K562 (cell line): ENCODE data around the gene EMC9. TPM values are rescaled to one million over a fixed set of nuclear protein-coding genes. Genes with fewer than 3 reads are reported as not detected.

Source experiments
- ATAC-seq: fragments of 200-7000 bp; cut with Tn5 transposase; 3 replicates; pipeline ENCODE4 v1.9.1; 2020; ENCODE audit warnings: moderate library complexity
- BruUV-seq: library from RNA; stranded (reverse); fragments of 400-500 nt; replicated peaks from 2 replicates; lab custom pipeline; 2021; lab: Mats Ljungman, UMichigan
- CTCF ChIA-PET: fragments of 300-600 bp; formaldehyde crosslinking; extraction: SDS; loops from one replicate; lab custom pipeline; 2021; ENCODE audit warnings: low intra/inter-chr PET ratio; lab: Yijun Ruan, JAX
- POLR2A ChIA-PET: fragments of 300-600, 350-650 bp; sonication (Branson Sonifier 250); formaldehyde crosslinking; extraction: SDS; loops from one replicate; lab custom pipeline; 2021; ENCODE audit warnings: antibody characterized with exemption, inconsistent platforms; lab: Yijun Ruan, JAX
- DNase-seq, 4 experiments: peaks; one replicate each; pipeline versions ENCODE4 v3.0.0 to v3.0.0-alpha.2; 2011 to 2018; ENCODE audit warnings: low spot score in 3 of 4, mixed read lengths in 3 of 4; ENCODE audit errors: extremely low read depth in 1 of 4
- FAIRE-seq: peaks from 2 replicates; lab custom pipeline; 2011; peaks lifted over from hg19 to GRCh38; lab: Jason Lieb, UNC
- H2AFZ ChIP-seq: 2 replicates; pipeline ENCODE4 v1.6.0; 2011; ENCODE audit warnings: low read depth, low read length, control low read depth, inconsistent platforms
- H3K27ac ChIP-seq: fragments of 200-600 bp; 3 replicates; pipeline ENCODE4 v1.8.0; 2011; ENCODE audit warnings: low read depth, mild to moderate bottlenecking, control low read depth, inconsistent platforms, low read length, moderate library complexity, mixed read lengths; ENCODE audit errors: extremely low read depth
- H3K27me3 ChIP-seq, 2 experiments: fragments of 300-600 bp in 1 of 2; 2 replicates in 1 of 2; 3 replicates in 1 of 2; pipeline versions ENCODE4 v1.6.0 to v1.8.0; 2011; ENCODE audit warnings: inconsistent platforms in 2 of 2, low read length in 2 of 2, mild to moderate bottlenecking in 1 of 2, mixed read lengths in 1 of 2, moderate library complexity in 1 of 2; ENCODE audit not compliant: control insufficient read depth in 2 of 2, insufficient read depth in 2 of 2
- H3K36me3 ChIP-seq: fragments of 300-600 bp; 3 replicates; pipeline ENCODE4 v1.8.0; 2011; ENCODE audit warnings: mild to moderate bottlenecking, low read length, inconsistent platforms; ENCODE audit not compliant: control insufficient read depth, insufficient read depth
- H3K4me1 ChIP-seq, 2 experiments: fragments of 200-600 bp in 1 of 2; replicated peaks in 1 of 2; 2 replicates in 1 of 2; 3 replicates in 1 of 2; pipeline versions ENCODE4 v1.5.1 to v1.8.0; 2011; ENCODE audit warnings: inconsistent platforms in 2 of 2, low read length in 2 of 2, mild to moderate bottlenecking in 1 of 2, mixed read lengths in 1 of 2, moderate library complexity in 1 of 2; ENCODE audit not compliant: control insufficient read depth in 2 of 2, insufficient read depth in 2 of 2
- H3K4me2 ChIP-seq: 2 replicates; pipeline ENCODE4 v1.6.1; 2011; ENCODE audit warnings: low read length, control low read depth, inconsistent platforms, mixed read lengths; ENCODE audit not compliant: insufficient read depth
- H3K4me3 ChIP-seq: fragments of 200-600 bp; sonication (generic), shearing (Covaris generic); 2 replicates; pipeline ENCODE4 v1.5.1; 2016; ENCODE audit warnings: control low read depth, inconsistent platforms
- H3K79me2 ChIP-seq: fragments of 200-600 bp; 3 replicates; pipeline ENCODE4 v1.8.0; 2011; ENCODE audit warnings: low read length, inconsistent platforms; ENCODE audit not compliant: control insufficient read depth, insufficient read depth
- H3K9ac ChIP-seq, 2 experiments: 2 replicates each; pipeline versions ENCODE4 v1.6.0 to v1.6.1; 2011; ENCODE audit warnings: low read depth in 2 of 2, low read length in 2 of 2, control low read depth in 1 of 2, inconsistent platforms in 1 of 2, mild to moderate bottlenecking in 1 of 2, mixed read lengths in 1 of 2; ENCODE audit not compliant: insufficient read depth in 1 of 2
- H3K9me1 ChIP-seq: one replicate; pipeline ENCODE4 v1.6.0; 2011; ENCODE audit warnings: inconsistent platforms, mild to moderate bottlenecking, low read length, moderate library complexity; ENCODE audit not compliant: control insufficient read depth, insufficient read depth
- H3K9me3 ChIP-seq: replicated peaks from 2 replicates; pipeline ENCODE4 v1.5.1; 2011; ENCODE audit warnings: low read depth, low read length, inconsistent platforms; ENCODE audit not compliant: control insufficient read depth, insufficient read depth
- H4K20me1 ChIP-seq: replicated peaks from 2 replicates; pipeline ENCODE4 v1.6.1; 2011; ENCODE audit warnings: low read length, inconsistent platforms, mixed read lengths; ENCODE audit not compliant: control insufficient read depth, insufficient read depth
- L3MBTL2 ChIP-seq: fragments of 450-650 bp; IDR thresholded peaks from 2 replicates; pipeline ENCODE4 v1.6.1; 2016; ENCODE audit warnings: mild to moderate bottlenecking, moderate library complexity
- TAL1 ChIP-seq: fragments of 450-650 bp; IDR thresholded peaks from 2 replicates; pipeline ENCODE4 v1.6.1; 2016; ENCODE audit warnings: mild to moderate bottlenecking
- ZBTB49 ChIP-seq: sonication (generic); formaldehyde crosslinking; IDR thresholded peaks from 2 replicates; pipeline ENCODE4 v1.8.0; 2022; ENCODE audit warnings: missing genetic modification reagents, mild to moderate bottlenecking, borderline replicate concordance
- ZNF280B ChIP-seq: fragments of 250-450 bp; sonication (Bioruptor Pico); IDR thresholded peaks from 2 replicates; pipeline ENCODE4 v1.5.1; 2021; ENCODE audit warnings: mild to moderate bottlenecking
- WGBS: fragments of 100-300 bp; shearing (Covaris generic); methylation state at CpG from one replicate; pipeline ENCODE4 v1.1.6; 2016; ENCODE audit warnings: low coverage, mixed read lengths; ENCODE audit not compliant: insufficient coverage; ENCODE audit errors: missing lambda C conversion rate; 5-methylcytosine and 5-hydroxymethylcytosine counted together
- in situ Hi-C: fragments of 300-500 bp; cut with MboI; formaldehyde crosslinking; loops from 4 replicates; pipeline ENCODE4 v1.15.0; 2018; ENCODE audit warnings: inconsistent platforms, mixed read lengths
- intact Hi-C: fragments of 100-400 bp; cut with micrococcal nuclease; formaldehyde crosslinking; loops from 2 replicates; pipeline ENCODE4 v1.14.2; 2022
- polyA plus RNA-seq, 8 experiments: library from polyadenylated mRNA; depleted of rRNA in 4 of 8; stranded (reverse) in 5 of 8; unstranded in 3 of 8; fragments of >200 nt; fragmentation: Nextera tagmentation in 2 of 8; fragmentation: Illumina TruSeq in 1 of 8; extraction: Ambion mirVana in 2 of 8; extraction: Trizol in 1 of 8; gene quantifications; 2 replicates each; pipeline versions ENCODE4 v1.2.1 to v1.2.3, GENCODE V29; 2011 to 2014; ENCODE audit warnings: inconsistent platforms in 1 of 8, missing spikeins in 1 of 8
- total RNA-seq, 7 experiments: library from RNA; depleted of rRNA in 6 of 7; stranded (reverse); fragments of >200 nt in 6 of 7; fragmentation: Illumina TruSeq in 2 of 7; extraction: Trizol in 2 of 7; gene quantifications; 2 replicates each; pipeline versions ENCODE4 v1.2.1 to v1.2.3, GENCODE V29; 2011 to 2021; ENCODE audit warnings: low replicate concordance in 1 of 7

Gene EMC9
- total and polyA plus RNA-seq, 9 of the 15 experiments (the other 6 are each of a cell fraction or from before 2014, with no cell fraction given): 3.1 to 13.2 (median 7.8) TPM

GRCh38 chr14:24132061-24132685 is 9.2 kb downstream of the EMC9 start:
- 79% methylated on average over 13 of the region's 24 CpGs for WGBS
- DNase-seq: no peak
- H2AFZ ChIP-seq: no peak overlapping the region
- no peaks in the 10 kb centered on the region for H3K9me3 ChIP-seq
- ATAC-seq: no peak
- no TSS peak for BruUV-seq
- CTCF ChIA-PET: no interaction called here
- POLR2A ChIA-PET: interaction anchor here (0.6 to 0.7 kb wide), 3 partner anchors 29 to 193 kb away, joined by 3 to 4 read pairs (median 4); no protein-coding TSS in a partner anchor
- H3K27ac ChIP-seq: no peak overlapping the region
- no peaks in the 10 kb centered on the region for H3K27me3 ChIP-seq
- H3K4me3 ChIP-seq: no peak overlapping the region
- H4K20me1 ChIP-seq: no peaks in the 10 kb centered on the region
- in situ Hi-C loops: no loop called here
- peaks cover 7 to 29% of the 10 kb centered on the region in 2 experiments; a peak in 4 of 5 replicates for H3K4me1 ChIP-seq
- no peaks in the 10 kb centered on the region for H3K9me1 ChIP-seq
- H3K36me3 ChIP-seq: no peaks in the 10 kb centered on the region
- TF ChIP-seq ZBTB49: no peak
- no peak for TF ChIP-seq TAL1
- TF ChIP-seq L3MBTL2: no peak
- no peak for TF ChIP-seq ZNF280B (CRISPR knock-in tag)
- no peak for FAIRE-seq
- peak overlapping the region in 1 of 2 experiments; percentile 76; a peak in 1 of 4 replicates for H3K9ac ChIP-seq
- intact Hi-C loops: no loop called here
- H3K4me2 ChIP-seq: no peak overlapping the region
- peaks cover 4% of the 10 kb centered on the region; the same call in 2 of the 3 replicates for H3K79me2 ChIP-seq
